Kidney (tissue), 14 donors: ENCODE results near the gene HEMK1. TPM values are rescaled to one million over a fixed set of nuclear protein-coding genes. Genes with fewer than 3 reads are reported as not detected.
A peak's percentile ranks its signal among the peaks of the same experiment; 100 is the strongest.

Experiments used
- DNase-seq, 5 donors: peaks; one replicate each; pipeline ENCODE4 v3.0.0-alpha.2; 2013 to 2020
- FAIRE-seq: peaks from 2 replicates; lab custom pipeline; 2012; peaks lifted over from hg19 to GRCh38; lab: Jason Lieb, UNC
- H3K27ac ChIP-seq, 2 donors: one replicate each; pipeline ENCODE4 v1.7.0; 2013; ENCODE audit warnings: low read depth in 2 of 2, low read length in 2 of 2, inconsistent platforms in 1 of 2
- H3K27me3 ChIP-seq: one replicate; pipeline ENCODE4 v1.7.1; 2013; ENCODE audit warnings: low read length, inconsistent platforms; ENCODE audit not compliant: control insufficient read depth, insufficient read depth
- H3K36me3 ChIP-seq, 3 donors: one replicate each; pipeline versions ENCODE4 v1.7.0 to v1.7.1; 2013; ENCODE audit warnings: low read length in 3 of 3, control low read depth in 1 of 3, inconsistent platforms in 1 of 3; ENCODE audit not compliant: insufficient read depth in 3 of 3, control insufficient read depth in 2 of 3
- H3K4me1 ChIP-seq, 3 donors: one replicate each; pipeline versions ENCODE4 v1.7.0 to v1.7.1; 2013; ENCODE audit warnings: low read length in 3 of 3, inconsistent platforms in 1 of 3, low read depth in 1 of 3; ENCODE audit not compliant: control insufficient read depth in 2 of 3, insufficient read depth in 2 of 3
- H3K4me3 ChIP-seq, 3 donors: one replicate each; pipeline versions ENCODE4 v1.7.0 to v1.8.1; 2013; ENCODE audit warnings: low read length in 3 of 3, control low read depth in 1 of 3, inconsistent platforms in 1 of 3
- H3K9ac ChIP-seq, 3 donors: one replicate each; pipeline versions ENCODE4 v1.7.0 to v1.7.1; 2013; ENCODE audit warnings: low read length in 3 of 3, control low read depth in 1 of 3, inconsistent platforms in 1 of 3
- H3K9me3 ChIP-seq, 3 donors: one replicate each; pipeline versions ENCODE4 v1.7.0 to v1.7.1; 2013; ENCODE audit warnings: low read length in 3 of 3, control low read depth in 1 of 3, inconsistent platforms in 1 of 3; ENCODE audit not compliant: control insufficient read depth in 2 of 3, insufficient read depth in 1 of 3
- intact Hi-C: fragments of 100-400 bp; cut with DNase I; formaldehyde crosslinking; loops from one replicate; pipeline ENCODE4 v1.11.1; 2022
- polyA plus RNA-seq: library from polyadenylated mRNA; stranded (reverse); fragments of 350-450 nt; fragmentation: Illumina TruSeq; extraction: RNeasy Lipid Tissue Mini Kit (QIAGEN cat#74804); gene quantifications from one replicate; pipeline ENCODE4 v1.2.3, GENCODE V29; 2014; ENCODE audit warnings: low read depth, low replicate concordance; ENCODE audit not compliant: insufficient read depth
- total RNA-seq: library from RNA; stranded (reverse); fragmentation: NEBNext Ultra II Directional; extraction: Animal tissue kit (Norgen Biotek cat#: 25700); gene quantifications from one replicate; pipeline ENCODE4 v1.2.1, GENCODE V29; 2021
- TF ChIP-seq, protein P1 (sequence below): IDR thresholded peaks from 3 replicates; pipeline ENCODE4 v1.5.1; 2012; ENCODE audit warnings: mild to moderate bottlenecking, moderate library complexity, borderline replicate concordance; ENCODE audit not compliant: insufficient read depth; ENCODE audit errors: extremely low read depth
- donor health status: control.
- donor health status: control.
- donor health status: control.
- donor health status: control.
- donor health status: control.
- donor health status: DM: yes; HTN: yes; CAD: no.
- donor health status: Normal renal cell carcinoma (clear cell type).

The HEMK1 gene
- total and polyA plus RNA-seq, 2 donors from 2014 or later, result 25.1 to 30.3 TPM

DNA sequence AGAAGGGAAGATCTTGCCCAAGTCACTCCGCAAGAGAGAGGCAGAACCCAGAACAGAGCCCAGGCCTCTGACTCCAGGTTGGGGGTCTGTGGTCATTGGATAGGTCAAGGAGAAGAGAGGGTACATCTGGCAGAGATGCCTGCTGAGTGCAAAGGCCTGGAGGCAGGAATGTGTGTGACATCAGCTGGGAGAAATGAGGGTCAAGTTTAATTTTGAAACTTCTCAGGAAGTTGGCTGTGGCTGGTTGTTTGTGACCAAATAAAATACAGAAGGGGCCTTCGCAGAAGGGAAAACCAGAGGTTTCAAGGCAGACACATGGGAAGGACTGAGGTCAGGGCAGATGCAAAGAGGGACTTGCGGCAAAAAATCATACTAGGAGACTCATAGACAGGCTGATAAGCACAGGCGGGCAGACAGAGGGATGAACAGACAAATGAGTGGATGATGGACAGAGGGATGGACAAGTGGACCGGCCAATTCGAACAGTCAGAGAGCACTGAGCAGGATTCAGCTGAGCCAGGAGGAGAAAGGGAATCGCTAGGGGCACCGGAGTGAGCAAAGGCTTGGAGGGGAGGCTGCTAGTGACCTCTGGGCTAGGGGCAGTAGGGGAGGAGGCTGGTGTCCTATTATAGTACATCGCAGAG lies 37.1 kb upstream of the HEMK1 start:
- no peak for FAIRE-seq
- DNase-seq, result no peak

DNA sequence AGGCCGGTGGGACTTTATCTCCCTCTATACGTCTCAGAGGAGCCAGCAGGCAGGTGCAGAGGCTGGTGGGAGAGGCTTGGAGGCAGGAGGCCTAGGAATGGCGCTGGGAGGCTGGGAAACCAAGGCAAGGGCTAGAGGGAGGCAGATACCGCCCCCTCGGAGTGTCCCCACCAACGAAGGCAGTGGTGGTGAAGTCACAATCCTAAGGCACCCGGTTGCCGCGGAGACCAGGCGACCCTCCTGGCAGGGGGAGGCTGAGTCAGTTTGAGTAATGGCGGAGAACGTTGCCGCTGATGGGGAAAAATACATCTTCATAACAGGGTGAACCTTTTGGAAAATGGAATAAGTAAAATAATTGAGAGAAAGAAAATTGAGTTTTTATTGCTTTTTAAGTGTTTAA lies 36.0 kb upstream of the HEMK1 start:
- Histone ChIP-seq H3K27ac (no peak overlapping the region), H3K9me3 (no peaks in the 10 kb centered on the region), H3K36me3 (no peaks in the 10 kb centered on the region), H3K27me3 (no peaks in the 10 kb centered on the region), H3K4me1 (peaks cover 0 to 7% (median 0%) of the 10 kb centered on the region in 3 donors), H3K9ac (no peak overlapping the region), H3K4me3 (no peak overlapping the region)
- intact Hi-C loops, result no loop called here
- FAIRE-seq, result no peak
- DNase-seq, result no peak
- TF ChIP-seq, protein P1, sequence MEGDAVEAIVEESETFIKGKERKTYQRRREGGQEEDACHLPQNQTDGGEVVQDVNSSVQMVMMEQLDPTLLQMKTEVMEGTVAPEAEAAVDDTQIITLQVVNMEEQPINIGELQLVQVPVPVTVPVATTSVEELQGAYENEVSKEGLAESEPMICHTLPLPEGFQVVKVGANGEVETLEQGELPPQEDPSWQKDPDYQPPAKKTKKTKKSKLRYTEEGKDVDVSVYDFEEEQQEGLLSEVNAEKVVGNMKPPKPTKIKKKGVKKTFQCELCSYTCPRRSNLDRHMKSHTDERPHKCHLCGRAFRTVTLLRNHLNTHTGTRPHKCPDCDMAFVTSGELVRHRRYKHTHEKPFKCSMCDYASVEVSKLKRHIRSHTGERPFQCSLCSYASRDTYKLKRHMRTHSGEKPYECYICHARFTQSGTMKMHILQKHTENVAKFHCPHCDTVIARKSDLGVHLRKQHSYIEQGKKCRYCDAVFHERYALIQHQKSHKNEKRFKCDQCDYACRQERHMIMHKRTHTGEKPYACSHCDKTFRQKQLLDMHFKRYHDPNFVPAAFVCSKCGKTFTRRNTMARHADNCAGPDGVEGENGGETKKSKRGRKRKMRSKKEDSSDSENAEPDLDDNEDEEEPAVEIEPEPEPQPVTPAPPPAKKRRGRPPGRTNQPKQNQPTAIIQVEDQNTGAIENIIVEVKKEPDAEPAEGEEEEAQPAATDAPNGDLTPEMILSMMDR, result no peak

More for the DNA sequence above, 37.1 kb upstream of the HEMK1 start:
- Histone ChIP-seq H3K4me3 (no peak overlapping the region), H3K9me3 (no peaks in the 10 kb centered on the region), H3K27ac (peak overlapping the region in 1 of 2 donors; percentile 23), H3K9ac (no peak overlapping the region), H3K27me3 (no peaks in the 10 kb centered on the region), H3K36me3 (no peaks in the 10 kb centered on the region), H3K4me1 (peaks cover 0 to 7% (median 0%) of the 10 kb centered on the region in 3 donors)
- TF ChIP-seq, protein P1, result no peak
- intact Hi-C loops, result no loop called here

DNA sequence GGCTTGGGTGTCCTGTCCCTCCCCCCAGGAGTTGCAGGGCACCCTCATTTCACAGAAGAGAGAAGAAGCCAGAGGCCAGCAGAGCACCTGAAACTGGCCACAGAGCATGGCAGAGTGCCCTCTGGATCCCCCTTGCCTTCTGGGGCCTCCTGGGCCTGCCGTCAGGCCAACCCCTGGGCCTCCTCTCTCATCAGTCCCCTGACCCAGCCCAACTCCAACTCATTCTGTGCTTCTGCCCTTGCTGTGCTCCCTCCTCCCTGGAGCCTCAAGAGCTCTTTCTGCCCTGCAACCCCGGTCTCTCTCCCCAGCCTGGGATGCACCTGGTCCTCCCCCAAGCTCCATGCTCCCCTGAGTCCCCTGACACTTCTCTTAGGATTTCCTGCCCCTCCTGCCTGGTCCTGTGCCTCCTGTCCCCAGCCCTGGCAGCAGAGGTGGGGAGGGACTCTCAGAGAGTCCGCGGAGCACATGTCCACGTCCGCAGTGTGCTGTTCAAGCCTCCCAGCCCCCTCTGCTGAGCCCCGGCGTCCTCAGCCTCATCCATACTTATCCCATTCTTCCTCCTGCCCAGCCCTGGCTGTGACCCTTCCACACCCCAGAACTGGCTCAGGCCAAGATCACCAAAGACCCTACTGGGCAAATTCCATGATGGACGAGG lies 35.4 kb upstream of the HEMK1 start:
- no peak overlapping the region for H3K27ac ChIP-seq
- TF ChIP-seq, protein P1, result no peak
- intact Hi-C loops, result no loop called here
- DNase-seq (no peak), FAIRE-seq (no peak)
- H3K9ac ChIP-seq, result no peak overlapping the region
- peaks cover 0 to 7% (median 0%) of the 10 kb centered on the region in 3 donors for H3K4me1 ChIP-seq
- H3K9me3 ChIP-seq, result no peaks in the 10 kb centered on the region
- H3K4me3 ChIP-seq, result no peak overlapping the region
- H3K36me3 ChIP-seq, result no peaks in the 10 kb centered on the region
- H3K27me3 ChIP-seq, result no peaks in the 10 kb centered on the region
